ENCODE results near the gene ZW10. TPM values are rescaled to one million over a fixed set of nuclear protein-coding genes. Genes with fewer than 3 reads are reported as not detected.
"Not testable (repeated sequence)": the region's sequence is repeated elsewhere in the genome, so short reads cannot be mapped to it uniquely, and the experiment has no call there.

ZW10 gene
- 10 to 100 TPM in 1 of 2 donors, 1 to 10 TPM in 1; 9.6 to 10.5 TPM for total RNA-seq
- long read RNA-seq, donor 1, partial matches to known transcripts: 1 of 2 reads
- long read RNA-seq, donor 1, other reads (novel, unspliced or antisense): 0 of 2 reads
- long read RNA-seq, donor 2, transcript ZW10-201 (16 exons, 2,992 nt): major isoform, 10 of 13 reads
- long read RNA-seq, donor 2, partial matches to known transcripts: 2 of 13 reads
- long read RNA-seq, donor 2, other reads (novel, unspliced or antisense): 1 of 13 reads

GRCh38 chr11:113773416-113774173, at the start of gene ZW10:
ZW10 (minus strand) TSS chr11:113773692; CDS start chr11:113773666, 26 bp downstream.
- DNase-seq (ENCODE audit: low spot score): peak; percentile 99
- intact Hi-C loops (cut with DNase I): no loop called here

DNA sequence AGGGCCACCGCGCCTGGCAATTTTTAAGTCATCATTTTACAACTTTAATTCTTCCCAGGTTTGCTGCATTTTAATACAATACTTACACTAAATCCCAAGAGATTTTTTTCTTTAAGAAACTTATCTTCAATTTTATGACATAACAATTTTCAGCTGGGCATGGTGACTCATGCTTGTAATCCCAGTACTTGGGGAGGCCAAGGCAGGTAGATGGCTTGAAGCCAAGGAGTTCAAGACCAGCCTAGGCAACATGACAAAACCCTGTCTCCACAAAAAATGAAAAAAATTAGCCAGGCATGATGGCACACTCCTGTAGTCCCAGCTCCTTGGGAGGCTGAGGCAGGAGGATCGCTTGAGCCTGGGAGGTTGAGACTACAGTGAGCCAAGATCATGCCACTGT, 44.9 kb upstream of the ZW10 start:
- DNase-seq (ENCODE audit: low spot score): no peak
- intact Hi-C loops (cut with DNase I): no loop called here

DNA sequence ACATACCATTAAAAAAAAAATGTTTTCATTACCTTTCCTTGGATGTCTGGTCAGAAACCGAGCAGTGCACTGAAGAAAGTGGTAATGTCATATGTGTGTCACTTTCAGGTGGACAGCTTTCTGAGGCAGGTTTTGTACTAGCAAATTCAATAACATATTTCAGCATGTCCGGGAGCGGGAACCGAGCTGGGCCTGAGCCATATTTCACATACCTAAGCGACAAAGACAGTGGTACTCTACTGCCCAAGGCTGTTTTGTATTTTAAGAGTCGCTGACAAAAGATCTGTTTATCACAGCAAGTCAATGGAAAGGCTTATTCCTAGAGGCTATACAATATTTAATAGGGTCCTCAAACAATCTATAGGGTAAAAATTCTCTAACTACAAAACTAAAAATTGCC, 44.1 kb upstream of the ZW10 start:
- no peak for DNase-seq (ENCODE audit: low spot score)
- intact Hi-C loops (cut with DNase I): no loop called here

GRCh38 chr11:113817162-113817561, 43.7 kb upstream of the ZW10 start:
- intact Hi-C loops (cut with DNase I): no loop called here
- no peak for DNase-seq (ENCODE audit: low spot score)

- intact Hi-C loops (cut with DNase I): no loop called here
- no peak for DNase-seq (ENCODE audit: low spot score)
Observed at GRCh38 chr11:113814181-113814580, 40.7 kb upstream of the ZW10 start.

DNA sequence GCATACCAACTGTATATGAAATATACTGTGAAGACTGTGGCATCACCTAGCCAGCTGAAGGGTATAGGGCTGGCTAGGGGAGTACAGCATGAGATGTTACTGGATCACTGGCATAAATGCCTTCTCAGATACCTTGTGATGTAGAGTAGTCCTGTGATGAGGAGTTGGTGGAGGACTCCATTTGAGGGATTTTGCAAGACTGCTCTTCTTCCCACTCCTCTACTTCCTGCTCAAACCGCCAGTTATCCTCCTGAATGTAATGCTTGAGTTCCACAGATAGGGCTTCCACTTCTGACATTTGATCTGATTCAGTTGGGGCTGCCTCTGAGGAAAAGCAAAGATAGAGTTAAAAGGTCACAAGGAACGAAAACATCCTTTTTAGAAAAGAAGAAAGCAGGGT, 35.4 kb upstream of the ZW10 start:
- no peak for DNase-seq (ENCODE audit: low spot score)
- intact Hi-C loops (cut with DNase I): no loop called here

DNA sequence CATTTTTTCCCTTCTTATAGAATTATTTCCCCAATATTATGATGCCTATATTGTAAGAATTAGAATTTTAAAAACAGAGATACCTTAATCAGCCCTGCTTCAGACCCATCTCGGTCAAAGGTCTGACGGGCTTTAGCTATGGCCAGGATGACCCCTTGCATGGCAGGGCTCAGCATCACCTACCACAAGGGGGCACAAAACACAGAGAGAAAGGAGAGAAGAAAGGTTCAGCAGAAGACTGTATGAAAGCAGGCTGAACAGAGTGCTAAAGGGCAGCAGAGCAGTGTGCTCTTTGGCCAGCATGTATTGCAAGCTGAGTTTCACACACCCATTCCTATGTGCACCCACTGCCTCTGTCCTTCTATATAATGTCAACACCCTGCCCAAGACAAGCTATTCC, 32.9 kb upstream of the ZW10 start:
- DNase-seq (ENCODE audit: low spot score): no peak
- intact Hi-C loops (cut with DNase I): no loop called here

DNA sequence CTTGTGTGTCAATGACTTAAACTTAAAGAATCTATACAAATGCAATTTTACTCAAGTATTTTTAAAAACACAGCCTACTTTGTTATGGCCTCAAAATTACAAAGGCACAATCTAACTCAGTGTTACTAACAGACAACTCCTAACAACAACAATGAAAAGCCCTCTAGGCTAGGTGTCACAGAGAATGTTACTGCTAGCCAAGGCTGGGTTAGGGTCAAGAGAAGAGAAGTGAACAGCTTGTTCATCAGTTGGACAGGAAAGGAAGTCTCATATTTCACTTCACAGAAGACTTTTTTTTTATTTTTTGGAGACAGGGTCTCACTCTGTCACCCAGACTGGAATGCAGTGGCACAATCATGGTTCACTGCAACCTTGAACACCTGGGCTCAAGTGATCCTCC, 32.1 kb upstream of the ZW10 start:
- intact Hi-C loops (cut with DNase I): no loop called here

GRCh38 chr11:113802621-113803020, 29.1 kb upstream of the ZW10 start:
- DNase-seq (ENCODE audit: low spot score): no peak
- intact Hi-C loops (cut with DNase I): no loop called here

More for the DNA sequence above, 32.1 kb upstream of the ZW10 start:
- DNase-seq (ENCODE audit: low spot score): no peak

DNA sequence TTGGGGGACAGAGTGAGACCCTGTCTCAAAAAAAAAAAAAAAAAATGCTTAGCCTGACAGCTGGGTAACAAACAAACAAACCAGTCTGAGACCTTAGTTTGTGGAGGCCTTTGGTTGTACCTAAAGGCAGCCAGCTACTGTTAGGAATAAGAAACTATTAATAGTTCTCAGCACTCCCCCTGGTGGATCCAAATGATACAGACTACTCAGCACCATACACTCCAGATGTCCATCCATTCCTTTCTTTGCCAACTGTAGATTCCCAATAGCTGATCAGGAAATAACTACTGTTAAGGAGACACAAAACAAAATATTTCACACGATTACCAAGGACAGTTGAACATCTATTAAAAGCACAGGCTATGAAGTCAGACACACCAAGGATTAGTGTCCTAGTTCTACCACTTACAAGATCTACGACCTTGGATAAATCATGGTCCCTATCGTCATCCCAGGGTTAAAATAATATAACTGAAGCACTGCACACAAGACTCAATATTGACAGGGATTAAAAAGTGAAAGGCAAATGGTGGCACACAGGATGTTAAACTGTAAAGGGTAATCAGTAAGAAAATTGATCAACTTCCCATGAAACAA, 23.3 kb upstream of the ZW10 start:
- DNase-seq (ENCODE audit: low spot score): no peak
- intact Hi-C loops (cut with DNase I): no loop called here

GRCh38 chr11:113789675-113790320, 16.3 kb upstream of the ZW10 start:
- intact Hi-C loops (cut with DNase I): no loop called here
- no peak for DNase-seq (ENCODE audit: low spot score)

DNA sequence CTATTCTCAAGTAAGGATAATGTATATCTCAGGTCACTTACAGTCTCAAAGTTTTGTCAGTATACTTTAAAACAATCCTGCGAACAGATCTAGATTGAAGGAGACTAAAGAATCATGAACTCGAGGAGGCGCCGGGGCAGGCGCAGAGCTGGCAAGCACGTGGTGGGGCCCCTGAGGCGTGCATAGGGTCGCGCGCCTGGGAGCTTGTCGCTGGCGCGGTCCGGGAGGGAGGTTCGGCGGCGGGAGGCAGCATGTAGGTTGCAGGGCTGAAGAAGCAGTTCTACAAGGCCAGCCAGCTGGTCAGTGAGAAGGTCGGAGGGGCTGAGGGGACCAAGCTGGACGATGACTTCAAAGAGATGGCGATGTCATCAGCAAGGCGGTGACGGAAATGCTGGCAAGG, 15.5 kb upstream of the ZW10 start:
- intact Hi-C loops (cut with DNase I); DNase-seq (ENCODE audit: low spot score): not testable (repeated sequence)

DNA sequence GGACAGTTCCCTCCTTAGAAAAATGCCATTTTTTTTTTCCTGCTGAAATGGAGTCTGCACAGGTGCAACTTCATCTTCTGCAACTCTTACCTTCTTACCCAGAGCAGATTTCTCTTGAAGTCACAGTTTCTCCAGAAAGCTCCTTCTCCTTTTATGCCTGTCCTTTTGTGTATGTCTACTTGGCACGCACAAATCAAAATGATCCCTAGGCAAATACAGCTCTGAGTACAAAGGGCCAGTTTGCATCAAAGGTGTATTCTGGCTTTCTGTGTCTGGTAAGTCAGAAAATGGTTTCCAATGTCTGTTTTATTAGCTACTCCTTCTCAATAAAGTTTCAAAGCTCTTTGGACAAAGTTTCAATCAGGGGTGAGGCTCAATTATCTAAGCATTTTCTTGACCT, 8.6 kb upstream of the ZW10 start:
- intact Hi-C loops (cut with DNase I): no loop called here
- DNase-seq (ENCODE audit: low spot score): no peak

GRCh38 chr11:113781682-113782081, 8.2 kb upstream of the ZW10 start:
- no peak for DNase-seq (ENCODE audit: low spot score)

DNA sequence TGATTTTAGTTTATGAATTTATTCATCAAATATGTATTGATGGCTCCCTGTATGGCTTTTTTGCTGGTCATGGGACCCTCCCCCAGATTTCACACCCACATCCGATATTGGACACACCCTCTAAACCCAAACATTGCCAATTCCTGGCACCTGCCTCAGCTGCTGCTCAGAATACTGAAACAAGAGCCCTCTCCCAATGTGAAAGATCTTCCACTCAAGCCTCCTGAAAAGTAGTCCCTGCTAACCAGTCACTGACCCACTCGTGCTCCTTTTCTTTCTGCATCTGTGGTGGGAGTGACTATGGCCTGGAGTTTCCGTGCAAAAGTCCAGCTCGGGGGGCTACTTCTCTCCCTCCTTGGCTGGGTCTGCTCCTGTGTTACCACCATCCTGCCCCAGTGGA, 6.0 kb upstream of the ZW10 start, which contains the start of gene CLDN25:
TSS of gene CLDN25 (plus strand) at position 301 of the 400 bp plus-strand sequence. CDS start at position 301, 0 bp downstream.
- DNase-seq (ENCODE audit: low spot score): no peak
- intact Hi-C loops (cut with DNase I): no loop called here

More at GRCh38 chr11:113781682-113782081, 8.2 kb upstream of the ZW10 start:
- intact Hi-C loops (cut with DNase I): no loop called here

GRCh38 chr11:113778111-113778910, 4.8 kb upstream of the ZW10 start:
- intact Hi-C loops (cut with DNase I): no loop called here

GRCh38 chr11:113774174-113774503, 647 bp upstream of the ZW10 start:
- DNase-seq (ENCODE audit: low spot score): no peak
- intact Hi-C loops (cut with DNase I): no loop called here

More at GRCh38 chr11:113778111-113778910, 4.8 kb upstream of the ZW10 start:
- DNase-seq (ENCODE audit: low spot score): no peak

DNA sequence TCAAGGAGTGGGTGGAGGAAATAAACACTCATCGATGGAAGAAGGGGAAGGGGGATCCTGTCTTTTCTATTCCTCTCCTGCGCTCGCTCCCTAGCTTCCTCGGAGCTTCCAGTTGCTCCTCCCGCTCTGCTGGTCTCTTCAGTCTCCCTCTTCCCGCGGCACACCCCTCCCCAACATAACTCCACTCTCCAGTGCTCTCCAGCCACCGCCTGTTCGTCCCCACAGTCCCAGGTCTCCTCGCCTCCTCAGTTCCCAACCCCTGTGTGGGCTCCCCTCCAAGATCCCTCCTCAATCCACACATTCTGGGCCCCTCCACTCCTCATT, 438 bp downstream of the ZW10 start:
- no peak for DNase-seq (ENCODE audit: low spot score)
- intact Hi-C loops (cut with DNase I): no loop called here

- DNase-seq (ENCODE audit: low spot score): no peak
- intact Hi-C loops (cut with DNase I): no loop called here
Observed at GRCh38 chr11:113771964-113772363, 1.5 kb downstream of the ZW10 start.
